Adipocyte (in vitro differentiated cells): ENCODE results near the gene LMTK3.
A peak's percentile ranks its signal among the peaks of the same experiment; 100 is the strongest.

Experiments
- DNase-seq: peaks from one replicate; pipeline ENCODE4 v3.0.0-alpha.2; 2015; ENCODE audit warnings: low read depth
- H3K27me3 ChIP-seq: replicated peaks from 2 replicates; pipeline ENCODE4 v1.7.0; 2013; ENCODE audit warnings: mild to moderate bottlenecking, low read length, moderate library complexity; ENCODE audit not compliant: control insufficient read depth, insufficient read depth
- H3K36me3 ChIP-seq: 2 replicates; pipeline ENCODE4 v1.7.0; 2013; ENCODE audit warnings: low read length, mild to moderate bottlenecking, moderate library complexity; ENCODE audit not compliant: control insufficient read depth, insufficient read depth, severe bottlenecking
- H3K4me1 ChIP-seq: 2 replicates; pipeline ENCODE4 v1.7.0; 2013; ENCODE audit warnings: mild to moderate bottlenecking, low read length, moderate library complexity; ENCODE audit not compliant: control insufficient read depth, insufficient read depth
- H3K4me3 ChIP-seq: 2 replicates; pipeline ENCODE4 v1.7.0; 2013; ENCODE audit warnings: mild to moderate bottlenecking, low read length, moderate library complexity
- H3K9ac ChIP-seq: 2 replicates; pipeline ENCODE4 v1.7.0; 2013; ENCODE audit warnings: mild to moderate bottlenecking, low read length, moderate library complexity
- H3K9me3 ChIP-seq: 2 replicates; pipeline ENCODE4 v1.7.0; 2013; ENCODE audit warnings: mild to moderate bottlenecking, low read length, moderate library complexity; ENCODE audit not compliant: control insufficient read depth

The LMTK3 gene

GRCh38 chr19:48513289-48514122 is 1.9 kb upstream of the LMTK3 start:
- peak overlapping the region; percentile 69 for H3K4me3 ChIP-seq
- H3K4me1 ChIP-seq, result no peaks in the 10 kb centered on the region
- no peaks in the 10 kb centered on the region for H3K36me3 ChIP-seq
- no peaks in the 10 kb centered on the region for H3K9me3 ChIP-seq
- DNase-seq, result peak; percentile 74
- H3K9ac ChIP-seq, result no peak overlapping the region
- H3K27me3 ChIP-seq, result peaks cover 29% of the 10 kb centered on the region

GRCh38 chr19:48512504-48513288 is 1.1 kb upstream of the LMTK3 start:
- Histone ChIP-seq H3K9me3 (no peaks in the 10 kb centered on the region), H3K4me3 (no peak overlapping the region), H3K27me3 (peaks cover 35% of the 10 kb centered on the region), H3K36me3 (no peaks in the 10 kb centered on the region), H3K4me1 (no peaks in the 10 kb centered on the region), H3K9ac (no peak overlapping the region)
- DNase-seq, result no peak

- no peak overlapping the region for H3K4me3 ChIP-seq
- H3K27me3 ChIP-seq, result peaks cover 35% of the 10 kb centered on the region
- no peak overlapping the region for H3K9ac ChIP-seq
- no peaks in the 10 kb centered on the region for H3K9me3 ChIP-seq
- H3K36me3 ChIP-seq, result no peaks in the 10 kb centered on the region
- no peaks in the 10 kb centered on the region for H3K4me1 ChIP-seq
- no peak for DNase-seq
These were observed 309 bp downstream of the LMTK3 start for GRCh38 chr19:48511321-48511731.

- peaks cover 35% of the 10 kb centered on the region for H3K27me3 ChIP-seq
- H3K9ac ChIP-seq, result no peak overlapping the region
- no peak overlapping the region for H3K4me3 ChIP-seq
- H3K36me3 ChIP-seq, result no peaks in the 10 kb centered on the region
- DNase-seq, result peak; percentile 82
- H3K4me1 ChIP-seq, result no peaks in the 10 kb centered on the region
- no peaks in the 10 kb centered on the region for H3K9me3 ChIP-seq
These were observed 990 bp downstream of the LMTK3 start for GRCh38 chr19:48510421-48511268.

GRCh38 chr19:48509467-48510194 is 2.0 kb downstream of the LMTK3 start:
- H3K4me3 ChIP-seq, result no peak overlapping the region
- no peaks in the 10 kb centered on the region for H3K36me3 ChIP-seq
- no peak for DNase-seq
- H3K9me3 ChIP-seq, result no peaks in the 10 kb centered on the region
- no peak overlapping the region for H3K9ac ChIP-seq
- H3K4me1 ChIP-seq, result no peaks in the 10 kb centered on the region
- H3K27me3 ChIP-seq, result peaks cover 35% of the 10 kb centered on the region

- no peaks in the 10 kb centered on the region for H3K36me3 ChIP-seq
- H3K4me1 ChIP-seq, result no peaks in the 10 kb centered on the region
- DNase-seq, result no peak
- no peak overlapping the region for H3K4me3 ChIP-seq
- peaks cover 35% of the 10 kb centered on the region for H3K27me3 ChIP-seq
- H3K9me3 ChIP-seq, result no peaks in the 10 kb centered on the region
- no peak overlapping the region for H3K9ac ChIP-seq
These were observed 2.8 kb downstream of the LMTK3 start for GRCh38 chr19:48508729-48509411.

- H3K9me3 ChIP-seq, result no peaks in the 10 kb centered on the region
- H3K27me3 ChIP-seq, result peaks cover 29% of the 10 kb centered on the region
- no peaks in the 10 kb centered on the region for H3K4me1 ChIP-seq
- no peak overlapping the region for H3K4me3 ChIP-seq
- H3K36me3 ChIP-seq, result no peaks in the 10 kb centered on the region
- H3K9ac ChIP-seq, result no peak overlapping the region
- DNase-seq, result no peak
These were observed 3.7 kb downstream of the LMTK3 start for GRCh38 chr19:48507911-48508439.

GRCh38 chr19:48506138-48506733 is 5.4 kb downstream of the LMTK3 start:
- peaks cover 28% of the 10 kb centered on the region for H3K27me3 ChIP-seq
- no peaks in the 10 kb centered on the region for H3K4me1 ChIP-seq
- H3K36me3 ChIP-seq, result no peaks in the 10 kb centered on the region
- no peak overlapping the region for H3K4me3 ChIP-seq
- H3K9ac ChIP-seq, result no peak overlapping the region
- peak; percentile 74 for DNase-seq
- H3K9me3 ChIP-seq, result no peaks in the 10 kb centered on the region

GRCh38 chr19:48502350-48503018 is 9.2 kb downstream of the LMTK3 start:
- Histone ChIP-seq H3K4me3 (no peak overlapping the region), H3K27me3 (peaks cover 24% of the 10 kb centered on the region), H3K4me1 (no peaks in the 10 kb centered on the region), H3K9me3 (no peaks in the 10 kb centered on the region), H3K9ac (no peak overlapping the region), H3K36me3 (no peaks in the 10 kb centered on the region)
- DNase-seq, result no peak
